ENCODE data around the gene KIF16B.

- TF ChIP-seq KAT2A (conservative IDR thresholded peaks at IDR 0.05; ENCODE audit: control insufficient read depth, low read depth, low read length) (no peak), TAF1 (IDR thresholded peaks at IDR 0.05; ENCODE audit: borderline replicate concordance, low read depth, low read length) (no peak)
Measured at GRCh38 chr20:16352321-16352720, 220.9 kb downstream of the KIF16B start.

Data from GM12878 (cell line).